Measurements from ENCODE around the gene STXBP4.

Gene STXBP4

DNA sequence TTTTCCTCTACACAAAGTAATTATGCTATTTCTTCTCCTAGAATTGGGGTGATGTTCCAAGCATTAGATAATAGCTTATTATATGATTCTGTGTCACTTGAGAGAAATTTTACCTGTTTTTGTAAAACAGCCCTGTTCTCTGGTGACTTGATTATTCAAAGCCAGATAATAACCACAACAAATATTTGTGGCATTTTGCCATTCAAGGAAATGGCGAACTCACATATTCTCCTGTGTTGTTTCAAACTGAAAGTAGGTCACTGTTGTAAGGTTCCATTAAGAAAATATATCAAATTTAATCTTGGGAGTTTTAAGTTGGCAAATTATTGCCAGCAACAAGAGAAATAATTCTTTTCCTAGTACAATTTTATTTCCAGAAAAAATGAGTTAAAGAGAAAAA, 124.8 kb downstream of the STXBP4 start:
- TF ChIP-seq CTCF (IDR thresholded peaks at IDR 0.05; ENCODE audit: insufficient read depth, low read depth, low read length, missing control alignments) = no peak
- no peak overlapping the region for H3K4me3 ChIP-seq (ENCODE audit: low read depth, low read length)
- DNase-seq (ENCODE audit: low read depth) = peak; percentile 5

- no peak for TF ChIP-seq CTCF (IDR thresholded peaks at IDR 0.05; ENCODE audit: insufficient read depth, low read depth, low read length, missing control alignments)
- DNase-seq (ENCODE audit: low read depth) = no peak
Observed at GRCh38 chr17:55098765-55099164, 130.2 kb downstream of the STXBP4 start.

DNA sequence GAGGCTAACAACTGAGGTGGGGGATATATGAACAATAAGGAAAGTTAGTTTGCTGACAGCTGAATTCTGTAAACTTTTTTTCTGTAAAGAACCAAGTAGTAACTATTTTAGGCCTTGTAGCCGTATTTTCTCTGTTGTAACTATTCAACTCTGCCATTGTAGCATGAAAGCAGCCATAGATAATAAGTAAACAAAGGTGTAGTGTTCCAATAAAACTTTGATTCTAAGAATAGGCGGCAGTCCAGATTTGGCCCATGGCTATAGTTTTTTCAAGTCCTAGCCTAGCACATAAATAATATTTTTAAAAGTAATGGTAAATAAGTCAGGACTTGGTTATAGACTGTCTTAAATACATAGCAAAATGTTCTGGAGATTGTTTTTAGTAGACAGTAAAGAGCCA, 142.0 kb downstream of the STXBP4 start:
- no peak for DNase-seq (ENCODE audit: low read depth)
- H3K4me3 ChIP-seq (ENCODE audit: low read depth, low read length) = no peak overlapping the region
- TF ChIP-seq CTCF (IDR thresholded peaks at IDR 0.05; ENCODE audit: insufficient read depth, low read depth, low read length, missing control alignments) = no peak

More at GRCh38 chr17:55098765-55099164, 130.2 kb downstream of the STXBP4 start:
- no peak overlapping the region for H3K4me3 ChIP-seq (ENCODE audit: low read depth, low read length)

- no peak overlapping the region for H3K4me3 ChIP-seq (ENCODE audit: low read depth, low read length)
- no peak for DNase-seq (ENCODE audit: low read depth)
- no peak for TF ChIP-seq CTCF (IDR thresholded peaks at IDR 0.05; ENCODE audit: insufficient read depth, low read depth, low read length, missing control alignments)
Observed at GRCh38 chr17:55114283-55114682, 145.7 kb downstream of the STXBP4 start.

DNA sequence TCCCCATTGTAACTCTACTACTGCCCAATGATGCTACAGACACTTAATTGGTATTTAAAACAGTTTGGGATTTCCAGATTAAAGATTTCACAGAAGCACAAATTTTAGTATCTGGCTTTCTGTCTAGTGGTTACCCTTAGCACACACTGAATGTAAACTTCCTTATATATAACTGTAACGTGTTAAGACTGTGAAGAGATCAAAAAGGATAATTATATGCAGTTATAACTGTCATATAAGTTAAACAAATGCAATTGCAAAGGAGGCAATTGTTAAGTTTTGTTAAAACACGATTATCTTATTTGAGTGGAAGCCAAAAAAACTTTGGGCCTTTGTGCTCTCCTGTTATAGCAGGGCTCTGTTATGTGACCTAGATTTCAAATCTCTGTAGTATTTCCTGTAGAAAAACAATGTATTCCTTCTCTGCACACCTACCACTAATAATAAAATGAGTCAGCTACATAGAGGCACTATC, 147.9 kb downstream of the STXBP4 start:
- DNase-seq (ENCODE audit: low read depth) = no peak
- TF ChIP-seq CTCF (IDR thresholded peaks at IDR 0.05; ENCODE audit: insufficient read depth, low read depth, low read length, missing control alignments) = no peak
- no peak overlapping the region for H3K4me3 ChIP-seq (ENCODE audit: low read depth, low read length)

DNA sequence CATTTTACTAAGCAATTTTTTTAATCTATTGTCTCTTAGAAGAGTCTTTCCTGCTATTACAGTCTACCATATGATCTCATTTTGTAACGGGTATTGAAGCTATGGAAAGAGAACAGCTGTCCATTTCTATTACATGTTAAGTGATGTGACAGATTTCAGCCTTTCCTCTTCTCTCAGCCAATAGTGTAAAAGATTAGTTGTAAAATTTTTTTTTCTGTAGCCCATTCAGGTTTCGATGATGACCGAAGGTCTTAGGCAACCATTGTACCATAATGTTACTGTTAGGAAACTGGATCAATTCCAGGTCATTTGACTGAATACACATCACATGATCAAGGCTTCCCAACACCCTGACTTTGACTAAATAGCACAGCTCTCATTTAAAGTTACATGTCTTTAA, 148.6 kb downstream of the STXBP4 start:
- no peak for DNase-seq (ENCODE audit: low read depth)
- TF ChIP-seq CTCF (IDR thresholded peaks at IDR 0.05; ENCODE audit: insufficient read depth, low read depth, low read length, missing control alignments) = no peak
- no peak overlapping the region for H3K4me3 ChIP-seq (ENCODE audit: low read depth, low read length)

GRCh38 chr17:55120651-55121050, 152.1 kb downstream of the STXBP4 start:
- H3K4me3 ChIP-seq (ENCODE audit: low read depth, low read length) = no peak overlapping the region
- DNase-seq (ENCODE audit: low read depth) = no peak
- TF ChIP-seq CTCF (IDR thresholded peaks at IDR 0.05; ENCODE audit: insufficient read depth, low read depth, low read length, missing control alignments) = no peak
